ENCODE data around the gene THAP3. TPM values are rescaled to one million over a fixed set of nuclear protein-coding genes. Genes with fewer than 3 reads are reported as not detected.

The THAP3 gene
- total and polyA plus RNA-seq, 7 donors: 8.9 to 40.1 (median 18.8) TPM

DNA sequence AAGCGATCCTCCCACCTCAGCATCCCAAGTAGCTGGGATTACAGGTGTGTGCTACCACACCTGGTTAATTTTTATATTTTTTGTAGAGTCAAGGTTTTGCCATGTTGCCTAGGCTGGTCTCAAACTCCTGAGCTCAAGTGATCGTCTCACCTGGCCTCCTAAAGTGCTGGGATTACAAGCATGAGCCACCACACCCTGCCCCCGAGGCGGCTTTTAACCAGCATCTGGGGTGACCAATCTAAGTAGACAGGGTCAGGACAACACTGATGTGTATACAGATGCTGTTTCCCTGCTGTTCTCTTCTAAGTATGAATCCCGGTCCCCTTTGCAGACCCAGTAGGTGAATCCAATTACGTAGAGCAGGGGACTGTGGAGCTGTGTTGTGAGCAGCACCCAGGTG lies 23.9 kb downstream of the THAP3 start:
- no peak for ATAC-seq
- intact Hi-C loops (cut with DNase I): loop anchor here in 1 of 2 donors (5.0 kb wide), 2 partner anchors 91 to 161 kb away; partner anchors contain the start of gene TAS1R1

DNA sequence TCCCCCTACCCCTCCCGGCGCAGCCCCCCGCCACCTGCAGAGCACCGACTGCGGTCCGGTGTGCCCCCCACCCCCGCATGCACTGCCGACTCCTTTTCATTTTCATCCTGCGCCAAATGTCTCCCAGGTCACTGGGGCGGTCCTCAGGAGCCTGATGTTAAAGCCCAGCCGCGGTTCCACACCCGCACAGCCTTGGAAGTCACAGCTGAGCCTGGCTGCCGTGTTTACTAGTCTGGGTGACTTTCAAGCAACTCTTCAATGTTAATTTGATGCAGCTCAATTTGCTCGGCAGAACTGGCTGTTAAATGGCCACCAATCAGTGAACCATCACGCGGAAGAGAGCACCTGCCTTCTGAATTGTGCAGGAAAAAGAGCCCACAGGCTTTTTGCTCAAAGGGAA lies 27.2 kb downstream of the THAP3 start:
- Histone ChIP-seq H3K27ac (no peak overlapping the region), H3K36me3 (ENCODE audit: insufficient read depth in 1 of 2, low read depth in 1 of 2) (peaks cover 0 to 48% of the 10 kb centered on the region in 2 donors), H3K4me1 (no peaks in the 10 kb centered on the region), H3K27me3 (ENCODE audit: insufficient read depth in 3 of 3, low read length in 2 of 3) (no peaks in the 10 kb centered on the region), H3K4me3 (no peak overlapping the region), H3K9me3 (no peaks in the 10 kb centered on the region)
- TF ChIP-seq, protein P1, sequence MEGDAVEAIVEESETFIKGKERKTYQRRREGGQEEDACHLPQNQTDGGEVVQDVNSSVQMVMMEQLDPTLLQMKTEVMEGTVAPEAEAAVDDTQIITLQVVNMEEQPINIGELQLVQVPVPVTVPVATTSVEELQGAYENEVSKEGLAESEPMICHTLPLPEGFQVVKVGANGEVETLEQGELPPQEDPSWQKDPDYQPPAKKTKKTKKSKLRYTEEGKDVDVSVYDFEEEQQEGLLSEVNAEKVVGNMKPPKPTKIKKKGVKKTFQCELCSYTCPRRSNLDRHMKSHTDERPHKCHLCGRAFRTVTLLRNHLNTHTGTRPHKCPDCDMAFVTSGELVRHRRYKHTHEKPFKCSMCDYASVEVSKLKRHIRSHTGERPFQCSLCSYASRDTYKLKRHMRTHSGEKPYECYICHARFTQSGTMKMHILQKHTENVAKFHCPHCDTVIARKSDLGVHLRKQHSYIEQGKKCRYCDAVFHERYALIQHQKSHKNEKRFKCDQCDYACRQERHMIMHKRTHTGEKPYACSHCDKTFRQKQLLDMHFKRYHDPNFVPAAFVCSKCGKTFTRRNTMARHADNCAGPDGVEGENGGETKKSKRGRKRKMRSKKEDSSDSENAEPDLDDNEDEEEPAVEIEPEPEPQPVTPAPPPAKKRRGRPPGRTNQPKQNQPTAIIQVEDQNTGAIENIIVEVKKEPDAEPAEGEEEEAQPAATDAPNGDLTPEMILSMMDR (IDR thresholded peaks at IDR 0.05): no peak
- ATAC-seq (no peak), DNase-seq (no peak)
- 75 to 89% (median 85%) methylated on average over 17 of the region's 17 CpGs for WGBS, 3 donors
- intact Hi-C loops (cut with DNase I): no loop called here

More for the DNA sequence above, 23.9 kb downstream of the THAP3 start:
- WGBS, 3 donors: 87 to 92% (median 91%) methylated on average over 6 of the region's 6 CpGs
- Histone ChIP-seq H3K27ac (no peak overlapping the region), H3K4me3 (no peak overlapping the region), H3K9me3 (no peaks in the 10 kb centered on the region), H3K36me3 (ENCODE audit: insufficient read depth in 1 of 2, low read depth in 1 of 2) (peaks cover 0 to 58% of the 10 kb centered on the region in 2 donors), H3K27me3 (ENCODE audit: insufficient read depth in 3 of 3, low read length in 2 of 3) (no peaks in the 10 kb centered on the region), H3K4me1 (no peaks in the 10 kb centered on the region)
- TF ChIP-seq, protein P1 (IDR thresholded peaks at IDR 0.05): no peak
- DNase-seq: no peak

DNA sequence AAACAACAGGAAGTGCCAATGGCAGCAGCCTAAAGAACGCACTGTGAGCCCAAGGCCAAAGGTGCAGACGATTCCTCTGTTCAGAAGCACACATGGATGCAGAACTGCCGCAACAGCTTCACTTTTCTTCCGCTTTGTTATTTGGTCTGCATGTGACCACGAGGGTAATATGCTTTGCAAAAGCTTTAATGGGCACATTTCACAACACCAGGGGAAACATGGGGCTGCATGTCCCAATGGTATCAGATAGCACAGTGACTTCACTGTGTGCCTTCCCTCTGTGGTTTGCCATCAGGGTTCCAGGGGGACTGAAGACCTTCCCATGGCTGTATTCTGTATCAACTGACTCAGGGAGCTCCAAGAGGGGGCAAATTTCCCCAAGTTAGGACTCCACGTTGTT lies 28.3 kb downstream of the THAP3 start:
- Histone ChIP-seq H3K36me3 (ENCODE audit: insufficient read depth in 1 of 2, low read depth in 1 of 2) (peaks cover 0 to 48% of the 10 kb centered on the region in 2 donors), H3K27me3 (ENCODE audit: insufficient read depth in 3 of 3, low read length in 2 of 3) (no peaks in the 10 kb centered on the region), H3K9me3 (no peaks in the 10 kb centered on the region), H3K4me3 (no peak overlapping the region), H3K27ac (no peak overlapping the region), H3K4me1 (no peaks in the 10 kb centered on the region)
- 78 to 89% (median 87%) methylated on average over 6 of the region's 6 CpGs for WGBS, 3 donors
- TF ChIP-seq, protein P1 (IDR thresholded peaks at IDR 0.05): no peak
- ATAC-seq (peak in 1 of 4 donors; percentile 35), DNase-seq (no peak)
- intact Hi-C loops (cut with DNase I): no loop called here

- Histone ChIP-seq H3K4me1 (peaks cover under 1% of the 10 kb centered on the region), H3K27ac (no peak overlapping the region), H3K9me3 (no peaks in the 10 kb centered on the region), H3K36me3 (ENCODE audit: insufficient read depth in 1 of 2, low read depth in 1 of 2) (peaks cover 0 to 48% of the 10 kb centered on the region in 2 donors), H3K27me3 (ENCODE audit: insufficient read depth in 3 of 3, low read length in 2 of 3) (no peaks in the 10 kb centered on the region), H3K4me3 (no peak overlapping the region)
- TF ChIP-seq, protein P1 (IDR thresholded peaks at IDR 0.05): no peak
- intact Hi-C loops (cut with DNase I): no loop called here
- ATAC-seq: no peak
- DNase-seq: no peak
- 88 to 93% (median 89%) methylated on average over 23 of the region's 23 CpGs for WGBS, 3 donors
These were observed 29.0 kb downstream of the THAP3 start for GRCh38 chr1:6653436-6654290.

Measured in psoas muscle (tissue), 8 donors.